Sigmoid colon (tissue), 7 donors: ENCODE results near the gene JAZF1. TPM values are rescaled to one million over a fixed set of nuclear protein-coding genes. Genes with fewer than 3 reads are reported as not detected.

ENCODE experiments used
- DNase-seq: peaks from one replicate; pipeline ENCODE4 v3.0.0-alpha.2; 2019
- H3K27ac ChIP-seq, 4 donors: fragments of 200-600 bp; sonication (generic); one replicate each; pipeline ENCODE4 v1.5.1; 2016 to 2019; ENCODE audit warnings: mild to moderate bottlenecking in 1 of 4
- H3K27me3 ChIP-seq, 3 donors: fragments of 200-600 bp; sonication (generic); one replicate each; pipeline ENCODE4 v1.5.1; 2019; ENCODE audit warnings: mild to moderate bottlenecking in 1 of 3
- H3K36me3 ChIP-seq, 4 donors: fragments of 200-600 bp; sonication (generic); one replicate each; pipeline ENCODE4 v1.5.1; 2016 to 2019
- H3K4me1 ChIP-seq, 4 donors: fragments of 200-600 bp; sonication (generic); one replicate each; pipeline ENCODE4 v1.5.1; 2017 to 2019
- H3K4me3 ChIP-seq, 4 donors: fragments of 200-600 bp; sonication (generic); one replicate each; pipeline ENCODE4 v1.5.1; 2017 to 2019; ENCODE audit warnings: mild to moderate bottlenecking in 2 of 4, moderate library complexity in 1 of 4
- H3K9me3 ChIP-seq, 4 donors: fragments of 200-600 bp in 3 of 4; sonication (generic) in 3 of 4; one replicate each; pipeline versions ENCODE4 v1.5.1 to v1.6.1; 2013 to 2019
- EP300 ChIP-seq, 4 donors: sonication (generic); formaldehyde crosslinking; IDR thresholded peaks; one replicate each; pipeline ENCODE4 v1.6.1; 2017; ENCODE audit warnings: antibody characterized with exemption in 4 of 4
- POLR2A ChIP-seq, 2 donors: fragments of 450-650 bp; IDR thresholded peaks; one replicate each; pipeline ENCODE4 v1.6.1; 2016; ENCODE audit warnings: antibody characterized with exemption in 2 of 2, mild to moderate bottlenecking in 2 of 2, moderate library complexity in 2 of 2
- POLR2AphosphoS5 ChIP-seq, 4 donors: sonication (generic); formaldehyde crosslinking; IDR thresholded peaks; one replicate each; pipeline ENCODE4 v1.6.1; 2017; ENCODE audit warnings: antibody characterized with exemption in 4 of 4
- WGBS, 2 donors: extraction: QIAGEN DNeasy Blood & Tissue Kit; methylation state at CpG; one replicate each; pipeline ENCODE4 v1.1.7; 2013; 5-methylcytosine and 5-hydroxymethylcytosine counted together
- intact Hi-C: fragments of 100-400 bp; cut with DNase I; formaldehyde crosslinking; loops from one replicate; pipeline ENCODE4 v1.15.1; 2023
- polyA plus RNA-seq, 3 donors: library from polyadenylated mRNA; stranded (reverse); fragments of 200-250 nt; gene quantifications; one replicate each; pipeline ENCODE4 v1.2.3, GENCODE V29; 2013
- total RNA-seq, 4 donors: library from RNA; depleted of rRNA; stranded (reverse); fragments of >200 nt; gene quantifications; one replicate each; pipeline ENCODE4 v1.1.0, GENCODE V29; 2016
- TF ChIP-seq, protein P1 (sequence below), 4 experiments: fragments of 450-650 bp in 3 of 4; fragments of 200-600 bp in 1 of 4; IDR thresholded peaks; one replicate each; pipeline ENCODE4 v1.5.1; 2016 to 2019; ENCODE audit warnings: antibody characterized with exemption in 4 of 4, mild to moderate bottlenecking in 3 of 4, moderate library complexity in 2 of 4
- donor health status: healthy with polysubstance abuse.
- donor health status: Bipolar disorder and iron deficiency.
- donor health status: healthy.

Gene JAZF1
- total and polyA plus RNA-seq, 7 donors = 4.2 to 59.6 (median 46.4) TPM

DNA sequence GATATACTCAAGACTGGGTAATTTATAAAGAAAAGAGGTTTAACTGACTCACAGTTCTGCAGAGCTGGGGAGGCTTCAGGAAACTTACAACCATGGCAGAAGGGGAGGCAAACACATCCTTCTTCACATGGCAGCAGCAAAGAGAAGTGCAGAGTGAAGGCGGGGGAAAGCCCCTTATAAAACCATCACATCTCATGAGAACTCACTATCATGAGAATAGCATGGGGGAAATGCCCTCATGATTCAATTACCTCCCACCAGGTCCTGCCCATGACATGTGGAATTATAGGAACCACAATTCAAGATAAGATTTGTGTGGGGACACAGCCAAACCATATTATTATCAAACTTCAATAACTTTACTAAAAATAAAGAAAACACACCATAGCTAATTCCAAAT is 30.4 kb upstream of the JAZF1 start:
- DNase-seq = no peak
- intact Hi-C loops = no loop called here
- no peak for TF ChIP-seq EP300 (IDR thresholded peaks at IDR 0.05)
- TF ChIP-seq POLR2AphosphoS5 (IDR thresholded peaks at IDR 0.05) = no peak
- TF ChIP-seq, protein P1, sequence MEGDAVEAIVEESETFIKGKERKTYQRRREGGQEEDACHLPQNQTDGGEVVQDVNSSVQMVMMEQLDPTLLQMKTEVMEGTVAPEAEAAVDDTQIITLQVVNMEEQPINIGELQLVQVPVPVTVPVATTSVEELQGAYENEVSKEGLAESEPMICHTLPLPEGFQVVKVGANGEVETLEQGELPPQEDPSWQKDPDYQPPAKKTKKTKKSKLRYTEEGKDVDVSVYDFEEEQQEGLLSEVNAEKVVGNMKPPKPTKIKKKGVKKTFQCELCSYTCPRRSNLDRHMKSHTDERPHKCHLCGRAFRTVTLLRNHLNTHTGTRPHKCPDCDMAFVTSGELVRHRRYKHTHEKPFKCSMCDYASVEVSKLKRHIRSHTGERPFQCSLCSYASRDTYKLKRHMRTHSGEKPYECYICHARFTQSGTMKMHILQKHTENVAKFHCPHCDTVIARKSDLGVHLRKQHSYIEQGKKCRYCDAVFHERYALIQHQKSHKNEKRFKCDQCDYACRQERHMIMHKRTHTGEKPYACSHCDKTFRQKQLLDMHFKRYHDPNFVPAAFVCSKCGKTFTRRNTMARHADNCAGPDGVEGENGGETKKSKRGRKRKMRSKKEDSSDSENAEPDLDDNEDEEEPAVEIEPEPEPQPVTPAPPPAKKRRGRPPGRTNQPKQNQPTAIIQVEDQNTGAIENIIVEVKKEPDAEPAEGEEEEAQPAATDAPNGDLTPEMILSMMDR (IDR thresholded peaks at IDR 0.05) = no peak
- no peak for TF ChIP-seq POLR2A (IDR thresholded peaks at IDR 0.05)

DNA sequence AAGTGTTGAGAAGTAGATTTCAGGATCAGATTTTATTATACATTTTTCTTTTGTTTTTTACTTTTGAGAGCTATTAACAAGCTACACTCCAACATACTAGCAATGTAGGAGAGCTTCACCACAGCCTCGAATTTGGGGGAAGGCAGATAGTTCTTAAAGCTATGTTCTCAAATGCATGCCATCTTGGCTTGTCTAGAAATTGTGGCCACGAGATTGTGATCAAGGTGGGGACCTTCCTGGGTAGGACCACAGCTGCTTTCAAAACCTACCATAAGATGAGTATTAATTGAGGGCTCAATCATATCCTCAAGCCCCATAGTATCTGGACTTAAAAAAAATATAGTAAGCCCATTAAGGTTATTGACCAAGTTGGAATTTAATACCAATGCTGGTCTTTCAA is 27.9 kb upstream of the JAZF1 start:
- H3K4me1 ChIP-seq = no peaks in the 10 kb centered on the region
- no peak overlapping the region for H3K4me3 ChIP-seq
- 82% methylated on average over 2 of the region's 2 CpGs for WGBS, 2 donors
- TF ChIP-seq POLR2A (IDR thresholded peaks at IDR 0.05) = no peak
- TF ChIP-seq, protein P1 (IDR thresholded peaks at IDR 0.05) = no peak
- TF ChIP-seq POLR2AphosphoS5 (IDR thresholded peaks at IDR 0.05) = no peak
- no peak for TF ChIP-seq EP300 (IDR thresholded peaks at IDR 0.05)
- no peaks in the 10 kb centered on the region for H3K9me3 ChIP-seq
- no peaks in the 10 kb centered on the region for H3K27me3 ChIP-seq
- no peak overlapping the region for H3K27ac ChIP-seq
- no peaks in the 10 kb centered on the region for H3K36me3 ChIP-seq
- intact Hi-C loops = no loop called here
- DNase-seq = no peak

More for the DNA sequence above, 30.4 kb upstream of the JAZF1 start:
- Histone ChIP-seq H3K4me1 (no peaks in the 10 kb centered on the region), H3K4me3 (no peak overlapping the region), H3K9me3 (no peaks in the 10 kb centered on the region), H3K27me3 (no peaks in the 10 kb centered on the region), H3K27ac (no peak overlapping the region), H3K36me3 (no peaks in the 10 kb centered on the region)
- 87 to 93% methylated on average over 1 of the region's 1 CpG for WGBS, 2 donors

DNA sequence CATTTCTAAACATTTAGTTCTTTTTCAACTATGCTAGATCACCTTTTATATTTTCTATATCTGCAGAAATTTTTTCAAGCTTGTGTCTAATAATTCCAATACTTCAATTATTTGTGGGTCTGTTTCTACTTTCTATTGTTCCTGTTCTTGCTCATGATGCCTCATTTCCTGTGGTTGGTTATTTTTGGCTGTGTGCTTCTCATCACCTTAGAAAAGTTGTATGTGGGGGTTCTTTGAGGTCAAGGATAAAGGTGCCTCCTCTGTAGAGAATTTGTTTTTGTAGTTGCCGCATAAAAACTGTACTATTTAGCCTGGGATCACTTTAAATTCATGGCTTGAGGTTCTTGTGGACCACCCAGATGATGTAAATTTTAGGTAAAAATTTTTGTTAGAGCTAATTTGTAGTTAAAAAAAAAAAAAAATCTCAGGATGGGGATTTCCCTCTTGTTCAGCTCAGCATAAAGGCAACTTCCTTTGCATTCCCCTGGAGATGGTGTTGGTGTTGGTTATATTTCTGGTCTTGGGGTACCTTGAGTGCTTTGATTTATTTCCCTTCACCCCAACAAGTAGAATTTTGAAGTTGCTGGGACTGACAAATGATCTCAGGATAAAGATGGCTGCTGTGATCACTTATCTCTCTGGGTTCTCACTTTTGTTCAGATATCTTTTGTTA is 27.0 kb upstream of the JAZF1 start:
- H3K27me3 ChIP-seq = no peaks in the 10 kb centered on the region
- no peak overlapping the region for H3K4me3 ChIP-seq
- intact Hi-C loops = no loop called here
- no peaks in the 10 kb centered on the region for H3K9me3 ChIP-seq
- DNase-seq = no peak
- TF ChIP-seq EP300 (IDR thresholded peaks at IDR 0.05) (no peak), POLR2A (IDR thresholded peaks at IDR 0.05) (no peak), POLR2AphosphoS5 (IDR thresholded peaks at IDR 0.05) (no peak)
- TF ChIP-seq, protein P1 (IDR thresholded peaks at IDR 0.05) = no peak
- no peaks in the 10 kb centered on the region for H3K36me3 ChIP-seq
- WGBS, 2 donors = 61 to 90% methylated on average over 1 of the region's 1 CpG
- H3K27ac ChIP-seq = no peak overlapping the region
- no peaks in the 10 kb centered on the region for H3K4me1 ChIP-seq

DNA sequence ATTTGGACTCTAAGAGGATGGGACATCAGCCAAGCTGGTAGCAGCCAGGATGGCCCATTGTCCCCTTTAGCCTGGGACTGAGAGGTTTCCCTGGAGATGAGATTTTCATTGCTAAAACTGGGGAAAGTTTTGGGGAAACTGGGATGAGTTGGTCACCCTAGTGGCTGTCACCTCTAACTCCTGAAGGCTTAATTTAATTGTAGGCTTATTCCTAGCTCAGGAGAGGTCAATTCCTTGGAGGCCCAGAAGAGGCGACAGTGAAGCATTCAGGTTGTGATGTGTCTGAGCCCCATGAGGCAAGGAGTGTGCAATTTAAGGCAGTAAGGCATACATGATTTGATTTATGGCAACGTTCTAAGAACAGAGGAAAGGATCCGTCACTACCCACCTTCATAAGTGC is 24.9 kb upstream of the JAZF1 start:
- H3K36me3 ChIP-seq = no peaks in the 10 kb centered on the region
- H3K4me3 ChIP-seq = no peak overlapping the region
- no peaks in the 10 kb centered on the region for H3K4me1 ChIP-seq
- TF ChIP-seq POLR2AphosphoS5 (IDR thresholded peaks at IDR 0.05) (no peak), POLR2A (IDR thresholded peaks at IDR 0.05) (no peak), EP300 (IDR thresholded peaks at IDR 0.05) (no peak)
- TF ChIP-seq, protein P1 (IDR thresholded peaks at IDR 0.05) = no peak
- no peaks in the 10 kb centered on the region for H3K27me3 ChIP-seq
- whole genome bisulfite sequencing, 2 donors = 96 to 97% methylated on average over 3 of the region's 3 CpGs
- intact Hi-C loops = no loop called here
- no peak overlapping the region for H3K27ac ChIP-seq
- DNase-seq = no peak
- H3K9me3 ChIP-seq = no peaks in the 10 kb centered on the region
